GM18867 (cell line): Measurements from ENCODE around the gene SCN3A.

ENCODE experiments used
- ATAC-seq: cut with Tn5 transposase; IDR thresholded peaks from one replicate; pipeline ENCODE4 v1.9.1; 2021; ENCODE audit warnings: mild to moderate bottlenecking, moderate library complexity; ENCODE audit not compliant: unreplicated experiment

Gene SCN3A

GRCh38 chr2:165058476-165059265 is 145.2 kb downstream of the SCN3A start:
- no peak for ATAC-seq

- no peak for ATAC-seq
Measured at GRCh38 chr2:165057931-165058330, 145.9 kb downstream of the SCN3A start.

- no peak for ATAC-seq
Measured at GRCh38 chr2:165057308-165057707, 146.5 kb downstream of the SCN3A start.

- no peak for ATAC-seq
Measured at GRCh38 chr2:165056564-165056963, 147.3 kb downstream of the SCN3A start.

- no peak for ATAC-seq
Measured at GRCh38 chr2:165055082-165055851, 148.6 kb downstream of the SCN3A start.

- no peak for ATAC-seq
Measured at GRCh38 chr2:165054652-165055051, 149.2 kb downstream of the SCN3A start.

GRCh38 chr2:165044505-165045303 is 159.1 kb downstream of the SCN3A start:
- ATAC-seq, result no peak
